ENCODE data around the gene C19orf73.
"Not testable (repeated sequence)": the region's sequence is repeated elsewhere in the genome, so short reads cannot be mapped to it uniquely, and the experiment has no call there.

The C19orf73 gene

GRCh38 chr19:49121841-49122240 is 2.9 kb upstream of the C19orf73 start:
- not testable (repeated sequence) for DNase-seq (ENCODE audit: low spot score)

- no peak for DNase-seq (ENCODE audit: low spot score)
These were observed 1.9 kb upstream of the C19orf73 start for GRCh38 chr19:49120868-49121267.

- no peak for DNase-seq (ENCODE audit: low spot score)
These were observed 1.4 kb upstream of the C19orf73 start for GRCh38 chr19:49120325-49120683.

GRCh38 chr19:49119411-49120324 is 725 bp upstream of the C19orf73 start, which contains the start of gene PPFIA3:
PPFIA3 (plus strand) TSS chr19:49119544; CDS start chr19:49127874, 8,330 bp downstream.
- DNase-seq (ENCODE audit: low spot score), result peak; percentile 55

DNA sequence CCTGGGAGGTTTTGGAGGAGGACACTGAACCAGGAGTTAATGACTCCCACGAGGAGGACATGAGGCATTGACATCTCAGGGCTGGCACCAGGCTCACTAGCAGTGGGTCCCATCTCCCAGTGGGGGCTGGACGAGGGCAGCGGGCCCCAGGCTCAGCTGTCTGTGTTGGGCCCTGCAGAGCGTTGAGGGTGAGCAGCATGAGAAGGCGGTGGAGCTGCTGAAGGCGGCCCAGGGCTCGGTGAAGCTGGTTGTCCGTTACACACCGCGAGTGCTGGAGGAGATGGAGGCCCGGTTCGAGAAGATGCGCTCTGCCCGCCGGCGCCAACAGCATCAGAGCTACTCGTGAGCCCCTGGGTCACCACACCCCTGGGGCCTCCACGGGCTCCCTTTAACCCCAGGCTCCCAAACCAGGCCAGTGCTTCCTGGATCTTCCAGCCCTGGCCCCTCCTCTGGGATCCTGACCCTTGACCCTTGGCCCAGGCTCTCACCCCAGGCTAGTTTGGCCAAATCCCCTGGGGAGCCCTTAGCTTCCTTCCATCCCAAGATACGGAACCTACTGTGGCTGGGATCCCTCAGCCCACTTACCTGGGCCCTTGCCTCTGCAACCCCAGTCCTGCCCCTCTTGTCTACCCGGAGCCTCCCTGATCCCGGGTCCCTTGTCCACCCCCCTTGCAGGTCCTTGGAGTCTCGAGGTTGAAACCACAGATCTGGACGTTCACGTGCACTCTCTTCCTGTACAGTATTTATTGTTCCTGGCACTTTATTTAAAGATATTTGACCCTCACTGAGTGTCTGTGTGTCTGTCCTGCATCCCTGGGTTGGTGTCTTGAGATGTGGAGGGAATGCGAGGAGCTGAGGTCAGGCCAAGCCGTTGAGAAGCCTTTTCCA is 1.0 kb downstream of the C19orf73 start:
- DNase-seq (ENCODE audit: low spot score), result no peak

GRCh38 chr19:49116544-49116943 is 2.4 kb downstream of the C19orf73 start:
- no peak for DNase-seq (ENCODE audit: low spot score)

DNA sequence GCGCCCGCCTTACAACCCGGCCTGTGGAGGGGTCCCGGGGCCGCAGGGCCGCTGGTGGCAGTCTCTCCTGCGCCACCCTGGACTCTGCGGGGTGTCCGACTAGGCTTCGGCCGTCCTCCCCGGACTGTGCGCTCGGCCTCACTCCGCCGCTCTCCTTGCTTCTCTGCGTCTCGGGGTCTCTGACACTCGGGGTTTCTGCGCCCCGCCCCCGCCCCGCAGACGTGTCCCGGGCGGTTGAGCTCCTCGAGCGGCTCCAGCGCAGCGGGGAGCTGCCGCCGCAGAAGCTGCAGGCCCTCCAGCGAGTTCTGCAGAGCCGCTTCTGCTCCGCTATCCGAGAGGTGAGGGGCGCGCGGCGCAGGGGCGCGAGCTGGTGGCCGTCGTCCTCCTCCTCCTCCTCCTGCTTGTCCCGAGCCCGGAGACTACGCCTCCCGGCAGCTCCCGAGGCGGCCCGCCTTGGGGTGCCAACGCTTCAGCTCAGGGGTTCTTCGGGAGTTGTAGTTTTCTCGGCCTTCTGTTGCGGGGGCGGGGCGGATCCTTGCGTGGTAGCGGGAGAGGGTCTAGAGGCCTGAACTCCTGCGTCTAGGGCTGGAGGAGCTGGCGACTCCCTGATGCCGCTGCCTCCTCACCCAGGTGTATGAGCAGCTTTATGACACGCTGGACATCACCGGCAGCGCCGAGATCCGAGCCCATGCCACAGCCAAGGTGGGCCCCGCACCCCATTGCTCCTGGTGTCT is 4.1 kb downstream of the C19orf73 start:
- DNase-seq (ENCODE audit: low spot score), result no peak

DNA sequence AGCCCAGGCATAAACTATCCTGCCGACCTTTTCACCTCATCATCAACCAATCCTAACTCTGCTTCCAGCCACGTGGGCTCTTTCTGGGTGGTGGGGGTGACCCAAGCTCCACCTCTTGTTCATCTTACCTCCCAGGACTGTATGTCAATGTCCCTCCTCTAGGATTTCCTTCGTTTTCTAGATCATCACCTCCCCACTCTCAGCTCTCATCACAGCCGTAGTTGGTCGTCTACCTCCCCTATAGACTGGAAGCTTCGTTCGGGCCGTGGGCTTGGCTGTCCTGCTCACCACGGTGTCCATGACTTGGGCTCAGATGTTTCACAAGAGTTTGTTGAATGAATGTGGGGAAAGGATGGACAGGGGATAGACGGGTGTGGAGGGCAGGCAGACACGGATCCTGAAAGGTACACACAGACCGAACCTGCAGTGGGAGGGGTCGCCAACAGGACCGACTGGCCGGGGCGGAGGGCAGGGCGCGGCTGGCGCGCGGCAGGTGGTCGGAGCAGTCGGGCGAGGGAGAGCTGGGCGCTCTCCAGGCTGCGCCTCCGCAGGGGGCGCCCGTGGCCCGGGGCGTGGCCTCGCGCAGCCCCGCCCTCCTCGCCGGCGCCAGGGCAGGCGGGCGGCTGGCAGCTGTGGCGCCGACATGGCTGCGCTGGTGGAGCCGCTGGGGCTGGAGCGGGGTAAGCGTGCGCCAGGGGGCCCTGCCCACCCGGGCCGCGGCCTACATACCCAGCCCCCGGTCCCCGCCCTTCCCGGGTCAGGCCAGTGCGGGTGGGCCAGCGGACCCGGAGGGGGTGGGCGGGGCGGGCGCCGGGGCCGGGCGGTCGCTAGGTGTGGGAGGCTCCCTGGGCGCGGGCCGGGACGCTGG is 4.9 kb downstream of the C19orf73 start, which contains the start of gene LIN7B:
Gene LIN7B (plus strand): TSS at position 609 of the 868 bp plus-strand sequence. CDS start 35 bp downstream, at position 644.
- peak; percentile 76 for DNase-seq (ENCODE audit: low spot score)

DNA sequence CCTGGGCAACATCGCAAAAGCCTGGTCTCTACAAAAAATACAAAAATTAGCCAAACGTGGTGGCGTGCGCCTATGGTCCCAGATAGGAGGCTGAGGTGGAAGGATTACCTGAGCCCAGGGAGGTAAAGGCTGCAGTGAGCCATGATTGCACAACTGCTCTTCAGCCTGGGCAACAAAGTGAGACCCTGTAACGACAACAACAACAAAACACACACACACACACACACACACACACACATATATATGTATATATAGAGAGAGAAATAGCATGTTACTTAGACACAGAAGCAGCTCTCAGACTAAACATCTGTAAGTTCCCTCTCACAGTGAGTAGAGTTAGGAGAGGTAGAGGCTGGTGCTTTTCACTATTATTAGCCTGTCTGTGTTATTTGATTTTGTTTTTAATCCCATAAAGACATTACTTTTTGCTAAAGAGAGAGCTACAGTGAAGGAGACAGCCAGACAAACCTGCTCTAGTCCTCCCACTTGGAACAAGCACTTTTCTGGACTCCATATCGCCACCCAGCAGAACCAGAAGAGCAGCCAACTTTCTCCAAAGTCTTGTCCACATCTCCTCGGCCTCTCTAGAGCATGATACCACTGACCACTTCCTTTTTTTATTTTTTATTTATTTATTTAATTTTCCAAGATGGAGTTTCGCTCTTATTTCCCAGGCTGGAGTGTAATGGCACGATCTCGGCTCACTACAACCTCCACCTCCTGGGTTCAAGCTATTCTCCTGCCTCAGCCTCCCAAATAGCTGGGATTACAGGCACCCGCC is 7.5 kb downstream of the C19orf73 start:
- DNase-seq (ENCODE audit: low spot score), result no peak

DNA sequence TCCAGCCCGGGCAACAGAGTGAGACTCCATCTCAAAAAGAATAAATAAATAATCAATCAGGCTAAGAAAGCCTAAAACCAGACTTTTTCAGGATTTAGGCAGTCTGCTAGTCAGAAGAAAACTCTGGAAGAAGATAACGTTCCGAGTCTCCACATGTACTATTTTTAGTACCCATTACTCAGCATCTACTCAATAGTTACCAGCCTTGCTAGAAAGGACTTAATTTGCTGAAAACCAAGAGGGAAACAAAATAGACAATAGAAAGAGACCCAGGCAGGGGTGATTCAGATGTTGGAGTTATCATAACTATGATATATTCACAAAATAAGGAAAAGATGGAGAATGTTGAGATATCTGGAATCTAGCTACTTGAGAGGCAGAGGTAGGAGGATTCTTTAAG is 8.4 kb downstream of the C19orf73 start:
- DNase-seq (ENCODE audit: low spot score), result no peak

GRCh38 chr19:49109569-49110233 is 9.2 kb downstream of the C19orf73 start:
- no peak for DNase-seq (ENCODE audit: low spot score)

DNA sequence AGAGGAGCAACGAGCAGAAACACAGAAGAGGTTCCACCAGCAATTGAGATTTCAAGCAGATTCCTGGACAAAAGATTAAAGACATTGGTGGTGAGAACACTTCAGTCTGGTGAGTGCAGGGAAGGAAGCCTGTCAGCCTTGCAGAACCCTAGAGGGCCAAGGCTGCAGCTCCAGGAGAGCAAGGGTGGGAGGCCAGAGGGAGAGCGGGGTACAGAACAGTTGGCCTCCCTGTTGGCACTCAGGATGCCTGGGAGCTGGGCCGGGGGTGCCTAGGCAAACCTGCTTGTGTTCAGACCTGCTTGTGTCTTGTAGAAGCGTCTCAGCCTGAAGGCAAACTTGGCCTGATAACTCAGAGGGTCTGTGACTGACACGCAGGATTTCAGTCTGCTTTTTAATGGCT is 9.9 kb downstream of the C19orf73 start:
- DNase-seq (ENCODE audit: low spot score), result no peak

DNA sequence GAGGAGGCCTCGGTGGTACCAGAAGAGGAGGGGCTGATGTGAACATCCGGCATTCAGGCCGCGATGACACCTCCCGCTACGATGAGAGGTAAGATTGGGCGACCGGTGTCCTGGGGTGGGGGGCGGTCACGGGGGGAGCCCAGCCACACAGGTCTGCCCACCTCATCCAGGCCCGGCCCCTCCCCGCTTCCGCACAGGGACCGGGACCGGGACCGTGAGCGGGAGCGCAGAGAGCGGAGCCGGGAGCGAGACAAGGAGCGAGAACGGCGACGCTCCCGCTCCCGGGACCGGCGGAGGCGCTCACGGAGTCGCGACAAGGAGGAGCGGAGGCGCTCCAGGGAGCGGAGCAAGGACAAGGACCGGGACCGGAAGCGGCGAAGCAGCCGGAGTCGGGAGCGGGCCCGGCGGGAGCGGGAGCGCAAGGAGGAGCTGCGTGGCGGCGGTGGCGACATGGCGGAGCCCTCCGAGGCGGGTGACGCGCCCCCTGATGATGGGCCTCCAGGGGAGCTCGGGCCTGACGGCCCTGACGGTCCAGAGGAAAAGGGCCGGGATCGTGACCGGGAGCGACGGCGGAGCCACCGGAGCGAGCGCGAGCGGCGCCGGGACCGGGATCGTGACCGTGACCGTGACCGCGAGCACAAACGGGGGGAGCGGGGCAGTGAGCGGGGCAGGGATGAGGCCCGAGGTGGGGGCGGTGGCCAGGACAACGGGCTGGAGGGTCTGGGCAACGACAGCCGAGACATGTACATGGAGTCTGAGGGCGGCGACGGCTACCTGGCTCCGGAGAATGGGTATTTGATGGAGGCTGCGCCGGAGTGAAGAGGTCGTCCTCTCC is 11.1 kb downstream of the C19orf73 start:
- DNase-seq (ENCODE audit: low spot score), result no peak

DNA sequence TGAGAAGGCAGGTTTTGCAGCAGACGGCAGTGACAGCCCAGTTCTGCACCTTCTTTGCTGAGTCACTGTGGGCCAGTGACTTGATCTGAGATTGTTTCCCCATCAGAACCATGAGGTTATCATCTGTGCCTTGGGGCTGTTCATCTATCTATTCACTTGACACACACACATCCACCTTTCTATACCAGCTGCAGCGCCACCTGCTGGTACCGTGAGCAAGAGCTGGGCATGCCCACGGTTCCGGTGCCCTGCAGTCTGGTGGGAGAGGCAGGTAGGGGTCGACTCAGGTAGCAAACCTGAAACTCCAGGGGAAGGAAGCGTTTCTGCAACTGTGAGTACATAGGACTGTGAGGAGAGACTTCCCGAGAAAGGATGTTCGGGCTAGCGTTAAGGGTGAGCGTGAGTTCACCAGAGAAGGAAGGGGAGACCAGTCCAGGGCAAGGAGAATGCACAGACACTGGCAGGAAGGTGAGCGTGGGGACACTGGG is 12.3 kb downstream of the C19orf73 start:
- peak; percentile 72 for DNase-seq (ENCODE audit: low spot score)

- DNase-seq (ENCODE audit: low spot score), result no peak
These were observed 14.6 kb downstream of the C19orf73 start for GRCh38 chr19:49104229-49104864.

- DNase-seq (ENCODE audit: low spot score), result no peak
These were observed 15.4 kb downstream of the C19orf73 start for GRCh38 chr19:49103331-49104085.

DNA sequence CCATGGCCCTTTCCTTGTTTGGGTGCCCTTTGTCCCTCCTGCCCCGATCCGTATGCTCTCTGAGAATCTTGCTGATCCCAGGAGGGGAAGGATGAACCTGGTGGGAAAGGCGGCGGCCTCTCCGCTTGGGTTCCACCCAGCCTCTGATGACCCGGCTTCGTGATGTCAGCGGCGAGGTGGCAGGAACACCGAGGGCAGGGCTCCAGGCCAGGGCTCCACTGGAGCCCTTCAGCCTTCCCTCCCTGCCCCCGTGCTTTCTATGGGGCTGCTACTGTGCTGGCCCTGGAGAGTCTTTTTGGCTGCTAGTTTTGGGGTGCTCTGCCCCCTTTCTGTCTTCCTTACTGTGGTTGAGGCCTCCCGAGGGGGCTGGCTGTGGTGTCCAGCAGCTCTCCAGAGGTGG is 16.6 kb downstream of the C19orf73 start:
- no peak for DNase-seq (ENCODE audit: low spot score)
